Measurements from ENCODE around the gene IL2RG. TPM values are rescaled to one million over a fixed set of nuclear protein-coding genes. Genes with fewer than 3 reads are reported as not detected.

IL2RG gene
- total RNA-seq, 1 donor from 2014 or later, result 337 TPM

DNA sequence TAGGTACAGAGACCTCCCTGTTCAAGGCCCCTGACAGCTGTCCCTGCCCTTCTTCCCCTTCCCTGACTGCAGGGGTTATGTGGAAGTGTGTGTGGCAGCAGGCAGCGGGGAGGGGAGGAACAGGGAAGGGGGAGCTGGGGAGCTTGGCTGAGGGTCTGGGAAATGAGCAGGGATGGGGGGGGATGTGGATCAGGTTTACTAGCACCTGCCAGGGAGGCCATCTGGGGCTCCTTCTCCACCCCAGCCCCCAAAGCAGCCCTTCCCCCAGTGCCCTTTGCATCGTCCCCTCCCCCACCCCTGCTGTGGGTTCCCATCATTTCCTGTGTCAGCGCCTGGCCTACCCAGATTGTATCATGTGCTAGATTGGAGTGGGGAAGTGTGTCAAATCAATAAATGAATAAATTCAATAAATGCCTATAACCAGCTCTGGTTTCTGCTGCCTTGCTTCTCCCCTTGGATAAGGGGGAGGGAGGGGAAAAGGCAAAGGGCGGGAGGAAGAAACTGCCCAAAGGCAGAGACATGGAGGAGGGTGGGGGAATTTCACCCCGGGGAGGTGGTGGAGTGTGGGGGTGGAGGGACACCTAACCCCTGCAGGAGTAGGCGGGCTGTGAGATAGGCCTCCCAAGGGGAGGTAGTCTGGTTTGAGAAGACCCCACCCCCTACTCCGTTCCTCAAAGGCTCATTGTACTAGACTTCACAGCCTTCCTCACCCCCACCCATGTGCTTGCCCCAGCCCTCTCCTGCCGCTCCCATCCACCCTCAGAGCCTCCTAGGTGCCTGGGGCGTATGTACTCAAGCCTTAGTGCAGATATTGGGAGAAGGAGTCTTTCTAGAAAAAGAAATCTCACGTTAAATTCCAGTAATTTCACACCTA lies 8.0 kb downstream of the IL2RG start:
- DNase-seq, result peak; percentile 82
- Mint-ChIP-seq H3K4me1 (peaks cover 60% of the 10 kb centered on the region), H3K27ac (peak overlapping the region; percentile 92), H3K27me3 (no peaks in the 10 kb centered on the region), H3K4me3 (peak overlapping the region; percentile 83), H3K36me3 (ENCODE audit: low read depth) (peaks cover 43% of the 10 kb centered on the region), H3K9me3 (no peaks in the 10 kb centered on the region)
- intact Hi-C loops (cut with micrococcal nuclease), result loop anchor here (1.0 to 10.0 kb wide), 3 partner anchors 8 to 151 kb away; partner anchors contain the start of genes IL2RG, MED12 and ZMYM3

DNA sequence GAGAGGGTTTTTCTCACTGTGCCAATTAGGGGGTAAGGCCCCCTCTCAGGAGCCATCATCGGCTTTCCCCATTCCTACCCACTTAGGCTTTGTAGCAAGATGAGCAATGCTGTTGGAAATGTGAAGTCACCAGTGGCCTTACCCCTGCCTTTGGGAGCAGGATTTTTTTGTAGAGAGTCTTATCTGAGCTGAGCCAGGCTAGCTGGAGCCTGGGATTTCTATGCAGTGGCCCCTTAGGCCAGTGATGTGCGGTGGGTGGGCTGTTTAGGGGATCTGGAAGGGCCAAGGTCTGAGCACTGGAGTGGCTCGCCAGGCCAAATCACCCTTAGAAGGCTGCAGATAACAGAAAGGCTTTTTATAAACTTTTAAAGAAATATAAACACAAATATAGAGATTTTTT lies 9.1 kb downstream of the IL2RG start:
- intact Hi-C loops (cut with micrococcal nuclease), result loop anchor here (10.0 kb wide), 1 partner anchor 153 kb away; the partner anchor contains the start of gene ZMYM3
- no peak for DNase-seq
- H3K9me3 Mint-ChIP-seq, result no peaks in the 10 kb centered on the region
- H3K4me3 Mint-ChIP-seq, result no peak overlapping the region
- peaks cover 33% of the 10 kb centered on the region for H3K36me3 Mint-ChIP-seq (ENCODE audit: low read depth)
- H3K27me3 Mint-ChIP-seq, result no peaks in the 10 kb centered on the region
- peaks cover 58% of the 10 kb centered on the region for H3K4me1 Mint-ChIP-seq
- peak overlapping the region; percentile 92 for H3K27ac Mint-ChIP-seq

GRCh38 chrX:71100581-71101505 lies 10.5 kb downstream of the IL2RG start:
- H3K27ac Mint-ChIP-seq, result no peak overlapping the region
- peaks cover 52% of the 10 kb centered on the region for H3K4me1 Mint-ChIP-seq

GRCh38 chrX:71099736-71100135 lies 11.6 kb downstream of the IL2RG start:
- Mint-ChIP-seq H3K27ac (peak overlapping the region; percentile 32), H3K9me3 (no peaks in the 10 kb centered on the region), H3K36me3 (ENCODE audit: low read depth) (peaks cover 15% of the 10 kb centered on the region), H3K27me3 (no peaks in the 10 kb centered on the region), H3K4me1 (peaks cover 55% of the 10 kb centered on the region), H3K4me3 (no peak overlapping the region)
- intact Hi-C loops (cut with micrococcal nuclease), result loop anchor here (10.0 kb wide), 1 partner anchor 155 kb away; the partner anchor contains the start of gene ZMYM3
- no peak for DNase-seq

More at GRCh38 chrX:71100581-71101505, 10.5 kb downstream of the IL2RG start:
- H3K4me3 Mint-ChIP-seq, result no peak overlapping the region
- peak; percentile 65 for DNase-seq
- no peaks in the 10 kb centered on the region for H3K27me3 Mint-ChIP-seq
- H3K9me3 Mint-ChIP-seq, result no peaks in the 10 kb centered on the region
- H3K36me3 Mint-ChIP-seq (ENCODE audit: low read depth), result peaks cover 21% of the 10 kb centered on the region
- intact Hi-C loops (cut with micrococcal nuclease), result loop anchor here (10.0 kb wide), 1 partner anchor 154 kb away; the partner anchor contains the start of gene ZMYM3

DNA sequence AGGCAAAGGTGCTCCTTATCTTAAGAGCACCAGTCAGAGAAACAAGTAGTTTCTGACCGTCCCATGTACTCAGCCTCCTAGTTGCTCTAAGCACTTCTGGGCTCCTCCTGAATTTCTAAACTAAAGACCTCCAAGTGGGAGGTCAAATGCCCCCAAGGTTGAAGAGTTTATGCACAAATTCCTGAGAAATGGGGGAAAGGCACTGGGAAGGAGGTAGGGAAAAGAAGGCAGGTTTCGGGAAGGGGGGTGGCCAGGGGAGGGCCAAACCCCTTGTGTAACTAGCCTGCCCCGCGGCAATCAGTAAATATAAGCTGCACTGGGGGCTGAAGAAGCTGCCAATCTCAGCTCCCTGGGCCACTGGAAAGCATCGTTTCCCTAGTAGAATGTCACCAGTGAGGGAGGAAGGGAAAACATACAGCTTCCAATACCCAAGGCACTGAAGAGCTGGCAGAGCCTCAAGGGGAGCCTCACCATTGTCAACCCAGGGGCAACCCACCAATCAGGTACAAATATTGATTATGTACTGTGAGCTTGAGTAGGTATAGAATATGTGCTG lies 12.3 kb downstream of the IL2RG start:
- Mint-ChIP-seq H3K4me3 (no peak overlapping the region), H3K4me1 (peaks cover 48% of the 10 kb centered on the region), H3K9me3 (no peaks in the 10 kb centered on the region), H3K27ac (no peak overlapping the region), H3K27me3 (no peaks in the 10 kb centered on the region), H3K36me3 (ENCODE audit: low read depth) (peaks cover 8% of the 10 kb centered on the region)
- intact Hi-C loops (cut with micrococcal nuclease), result loop anchor here (1.0 kb wide), 2 partner anchors 30 to 80 kb away; no protein-coding TSS in a partner anchor
- DNase-seq, result no peak

- intact Hi-C loops (cut with micrococcal nuclease), result loop anchor here (1.0 kb wide), 2 partner anchors 31 to 81 kb away; no protein-coding TSS in a partner anchor
- H3K4me1 Mint-ChIP-seq, result peaks cover 40% of the 10 kb centered on the region
- H3K4me3 Mint-ChIP-seq, result peak overlapping the region; percentile 12
- peak; percentile 91 for DNase-seq
- peaks cover 4% of the 10 kb centered on the region for H3K36me3 Mint-ChIP-seq (ENCODE audit: low read depth)
- H3K27me3 Mint-ChIP-seq, result no peaks in the 10 kb centered on the region
- no peaks in the 10 kb centered on the region for H3K9me3 Mint-ChIP-seq
- no peak overlapping the region for H3K27ac Mint-ChIP-seq
These were observed 13.1 kb downstream of the IL2RG start for GRCh38 chrX:71098302-71098701.

GRCh38 chrX:71096760-71097032 lies 14.7 kb downstream of the IL2RG start:
- intact Hi-C loops (cut with micrococcal nuclease), result loop anchor here (2.0 kb wide), 1 partner anchor 14 kb away; the partner anchor contains the start of gene IL2RG
- H3K4me3 Mint-ChIP-seq, result peak overlapping the region; percentile 89
- H3K27ac Mint-ChIP-seq, result no peak overlapping the region
- H3K36me3 Mint-ChIP-seq (ENCODE audit: low read depth), result peaks cover 2% of the 10 kb centered on the region
- peaks cover 30% of the 10 kb centered on the region for H3K4me1 Mint-ChIP-seq
- H3K9me3 Mint-ChIP-seq, result no peaks in the 10 kb centered on the region
- peak; percentile 59 for DNase-seq
- H3K27me3 Mint-ChIP-seq, result no peaks in the 10 kb centered on the region

DNA sequence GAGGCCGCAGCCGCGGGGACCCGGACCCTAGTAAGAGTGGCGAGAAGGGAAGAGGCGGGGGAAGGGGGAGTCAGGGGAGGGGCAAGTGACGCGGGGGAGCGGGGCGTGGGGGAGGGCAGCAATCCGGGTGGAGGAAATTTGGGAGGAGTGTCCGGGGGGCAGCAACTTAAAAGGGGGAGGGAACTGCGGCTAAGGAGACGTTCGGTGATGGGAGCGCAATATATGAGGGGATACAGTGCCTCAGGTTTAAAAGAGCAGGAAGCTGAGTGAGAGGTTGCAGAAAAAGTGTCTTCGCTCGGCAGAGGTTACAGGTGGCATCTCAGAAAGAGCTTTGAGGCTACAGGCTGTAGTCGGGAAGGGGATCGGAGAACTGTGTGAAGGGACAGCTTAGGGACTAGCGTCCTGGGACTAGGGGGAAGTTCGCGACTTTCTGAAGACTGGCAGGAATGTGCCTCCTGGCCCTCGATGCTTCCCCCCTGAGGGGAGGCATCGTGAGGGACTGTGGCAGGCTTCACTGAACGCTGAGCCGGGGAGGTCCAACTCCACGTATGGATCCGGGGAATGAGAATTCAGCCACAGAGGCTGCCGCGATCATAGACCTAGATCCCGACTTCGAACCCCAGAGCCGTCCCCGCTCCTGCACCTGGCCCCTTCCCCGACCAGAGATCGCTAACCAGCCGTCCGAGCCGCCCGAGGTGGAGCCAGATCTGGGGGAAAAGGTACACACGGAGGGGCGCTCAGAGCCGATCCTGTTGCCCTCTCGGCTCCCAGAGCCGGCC lies 15.2 kb downstream of the IL2RG start:
- Mint-ChIP-seq H3K27me3 (no peaks in the 10 kb centered on the region), H3K9me3 (no peaks in the 10 kb centered on the region)
- intact Hi-C loops (cut with micrococcal nuclease), result loop anchor here (1.0 to 2.0 kb wide), 3 partner anchors 15 to 270 kb away; partner anchors contain the start of genes IL2RG, SNX12 and TAF1

DNA sequence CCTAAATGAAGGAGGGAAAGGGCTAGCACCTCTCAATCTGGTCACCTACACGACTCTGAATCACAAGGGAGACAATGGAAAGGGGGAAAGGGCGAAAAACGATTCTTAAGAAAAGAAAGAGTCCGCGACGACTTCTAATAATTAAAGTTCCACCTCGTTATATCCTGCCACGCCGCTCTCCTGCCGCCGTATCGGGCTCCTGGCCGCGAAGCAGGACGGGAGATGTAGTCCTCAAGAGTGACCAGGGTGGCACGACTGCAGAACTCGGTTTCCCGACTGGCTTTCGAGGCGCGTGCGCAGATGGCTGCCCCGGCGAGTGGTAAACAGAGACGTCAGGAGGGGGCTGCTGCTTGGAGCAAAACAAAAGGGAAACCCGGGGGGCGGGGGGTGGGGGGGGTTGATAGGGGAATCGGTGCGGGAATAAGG lies 15.8 kb downstream of the IL2RG start, which contains the start of gene FOXO4:
Gene FOXO4, plus strand, starts transcription at position 297 of the 426 bp plus-strand sequence. CDS start 678 bp downstream, outside the sequence.
- no peaks in the 10 kb centered on the region for H3K36me3 Mint-ChIP-seq (ENCODE audit: low read depth)
- peaks cover 27% of the 10 kb centered on the region for H3K4me1 Mint-ChIP-seq
- H3K27me3 Mint-ChIP-seq, result no peaks in the 10 kb centered on the region
- no peaks in the 10 kb centered on the region for H3K9me3 Mint-ChIP-seq
- intact Hi-C loops (cut with micrococcal nuclease), result loop anchor here (1.0 kb wide), 2 partner anchors 27 to 271 kb away; partner anchors contain the start of genes SNX12 and TAF1
- DNase-seq, result peak; percentile 96
- H3K27ac Mint-ChIP-seq, result peak within 1 kb of the TSS; percentile 96
- H3K4me3 Mint-ChIP-seq, result peak within 1 kb of the TSS; percentile 89

More for the DNA sequence above, 15.2 kb downstream of the IL2RG start:
- peak overlapping the region; percentile 96 for H3K27ac Mint-ChIP-seq
- H3K36me3 Mint-ChIP-seq (ENCODE audit: low read depth), result no peaks in the 10 kb centered on the region
- H3K4me1 Mint-ChIP-seq, result peaks cover 28% of the 10 kb centered on the region
- no peak for DNase-seq
- peak overlapping the region; percentile 89 for H3K4me3 Mint-ChIP-seq

- peak overlapping the region; percentile 34 for H3K27ac Mint-ChIP-seq
- DNase-seq, result no peak
- intact Hi-C loops (cut with micrococcal nuclease), result loop anchor here (1.0 kb wide), 2 partner anchors 27 to 271 kb away; partner anchors contain the start of genes SNX12 and TAF1
These were observed 16.3 kb downstream of the IL2RG start for GRCh38 chrX:71095033-71095432.

DNA sequence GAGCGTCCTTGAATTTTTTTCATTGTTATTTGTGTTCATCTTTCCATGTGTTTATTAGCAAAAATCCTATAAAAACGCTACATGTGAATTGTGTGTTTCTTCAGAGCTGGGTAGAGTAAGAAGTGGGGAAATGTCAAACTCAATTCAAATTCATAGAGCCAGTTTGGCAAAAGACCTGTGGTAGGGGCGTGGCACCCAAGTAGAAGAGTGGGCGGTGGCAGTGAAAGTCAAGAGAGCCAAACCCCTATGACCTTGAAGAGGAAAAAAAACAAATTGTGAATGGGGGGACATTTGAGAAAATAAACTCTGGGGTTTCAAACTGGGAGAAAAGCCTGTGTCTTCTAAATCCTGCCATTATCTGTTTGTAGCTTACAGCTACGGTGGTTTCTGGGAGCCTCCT lies 20.1 kb downstream of the IL2RG start:
- DNase-seq, result no peak
- no peak overlapping the region for H3K27ac Mint-ChIP-seq
- no peaks in the 10 kb centered on the region for H3K36me3 Mint-ChIP-seq (ENCODE audit: low read depth)
- H3K4me1 Mint-ChIP-seq, result peaks cover 10% of the 10 kb centered on the region
- H3K27me3 Mint-ChIP-seq, result no peaks in the 10 kb centered on the region
- no peaks in the 10 kb centered on the region for H3K9me3 Mint-ChIP-seq
- H3K4me3 Mint-ChIP-seq, result no peak overlapping the region
- intact Hi-C loops (cut with micrococcal nuclease), result no loop called here

More at GRCh38 chrX:71095033-71095432, 16.3 kb downstream of the IL2RG start:
- H3K4me1 Mint-ChIP-seq, result peaks cover 25% of the 10 kb centered on the region
- H3K36me3 Mint-ChIP-seq (ENCODE audit: low read depth), result no peaks in the 10 kb centered on the region
- no peaks in the 10 kb centered on the region for H3K27me3 Mint-ChIP-seq
- H3K9me3 Mint-ChIP-seq, result no peaks in the 10 kb centered on the region
- H3K4me3 Mint-ChIP-seq, result peak overlapping the region; percentile 89

- intact Hi-C loops (cut with micrococcal nuclease), result no loop called here
- no peaks in the 10 kb centered on the region for H3K9me3 Mint-ChIP-seq
These were observed 25.5 kb downstream of the IL2RG start for GRCh38 chrX:71085900-71086299.

More at GRCh38 chrX:71085900-71086299, 25.5 kb downstream of the IL2RG start:
- Mint-ChIP-seq H3K27me3 (no peaks in the 10 kb centered on the region), H3K4me1 (peaks cover 2% of the 10 kb centered on the region), H3K36me3 (ENCODE audit: low read depth) (no peaks in the 10 kb centered on the region), H3K27ac (no peak overlapping the region), H3K4me3 (no peak overlapping the region)
- DNase-seq, result no peak
